HepG2 (cell line): ENCODE results near the gene TLR9. TPM values are rescaled to one million over a fixed set of nuclear protein-coding genes. Genes with fewer than 3 reads are reported as not detected.

ENCODE experiments used
- HOMEZ ChIP-seq: IDR thresholded peaks from 2 replicates; pipeline ENCODE4 v1.6.1; 2016; ENCODE audit warnings: low read depth
- KAT7 ChIP-seq: IDR thresholded peaks from 2 replicates; pipeline ENCODE4 v1.6.1; 2018; ENCODE audit warnings: borderline replicate concordance, missing compliant biosample characterization
- NCOA5 ChIP-seq: sonication (generic); formaldehyde crosslinking; IDR thresholded peaks from 2 replicates; pipeline ENCODE4 v1.4.0; 2020; ENCODE audit warnings: missing genetic modification reagents
- NR2F1 ChIP-seq, 2 experiments: fragments of 450-650 bp in 1 of 2; formaldehyde crosslinking in 1 of 2; IDR thresholded peaks; 2 replicates each; pipeline versions ENCODE4 v1.5.0 to v1.6.1; 2016 to 2020; ENCODE audit warnings: mild to moderate bottlenecking in 1 of 2, missing compliant biosample characterization in 1 of 2, missing genetic modification reagents in 1 of 2, moderate library complexity in 1 of 2
- RBM22 ChIP-seq: fragments of 200-400 bp; formaldehyde crosslinking; optimal IDR thresholded peaks from 2 replicates; pipeline ENCODE3; 2017; ENCODE audit warnings: mild to moderate bottlenecking, low read length, moderate library complexity
- U2AF2 ChIP-seq: fragments of 200-400 bp; formaldehyde crosslinking; IDR thresholded peaks from 2 replicates; pipeline ENCODE4 v1.6.1; 2017; ENCODE audit warnings: low read depth, mild to moderate bottlenecking, low read length
- ZMAT3 ChIP-seq: sonication (generic); formaldehyde crosslinking; conservative IDR thresholded peaks from 2 replicates; pipeline ENCODE4 v1.7.0; 2021; ENCODE audit warnings: missing genetic modification reagents
- ZNF710 ChIP-seq: sonication (generic); formaldehyde crosslinking; IDR thresholded peaks from 2 replicates; pipeline ENCODE4 v1.5.0; 2020; ENCODE audit warnings: mild to moderate bottlenecking, missing genetic modification reagents, borderline replicate concordance
- polyA plus RNA-seq, 8 experiments: library from polyadenylated mRNA; depleted of rRNA in 3 of 8; stranded (reverse) in 7 of 8; unstranded in 1 of 8; fragments of >200 nt; fragmentation: Illumina TruSeq in 4 of 8; extraction: Trizol in 4 of 8; gene quantifications; 2 replicates each; pipeline versions ENCODE4 v1.2.1 to v1.2.3, GENCODE V29; 2011 to 2016; ENCODE audit warnings: low read depth in 4 of 8, missing spikeins in 1 of 8, mixed read lengths in 1 of 8; ENCODE audit not compliant: insufficient read depth in 1 of 8
- total RNA-seq, 5 experiments: library from RNA; depleted of rRNA; stranded (reverse); fragments of >200 nt; fragmentation: Illumina TruSeq; extraction: Trizol; gene quantifications; 2 replicates each; pipeline ENCODE4 v1.2.3, GENCODE V29; 2016; ENCODE audit warnings: low read depth in 1 of 5
- TF ChIP-seq, protein P1 (sequence below): sonication (generic); formaldehyde crosslinking; conservative IDR thresholded peaks from 2 replicates; pipeline ENCODE4 v1.8.0; 2022; ENCODE audit warnings: mild to moderate bottlenecking, moderate library complexity, missing genetic modification reagents
- TF ChIP-seq, protein P2 (sequence below): sonication (generic); IDR thresholded peaks from 2 replicates; pipeline ENCODE4 v1.6.1; 2016; ENCODE audit warnings: low read depth, borderline replicate concordance
- TF ChIP-seq, protein P3 (sequence below): sonication (generic); formaldehyde crosslinking; IDR thresholded peaks from 2 replicates; pipeline ENCODE4 v1.4.0; 2020; ENCODE audit warnings: missing genetic modification reagents
- TF ChIP-seq, protein P4 (sequence below): sonication (generic); formaldehyde crosslinking; IDR thresholded peaks from 2 replicates; pipeline ENCODE4 v1.4.0; 2020; ENCODE audit warnings: missing genetic modification reagents
- TF ChIP-seq, protein P5 (sequence below): sonication (generic); formaldehyde crosslinking; IDR thresholded peaks from 2 replicates; pipeline ENCODE4 v1.5.0; 2020; ENCODE audit warnings: mild to moderate bottlenecking, missing genetic modification reagents
- TF ChIP-seq, protein P6 (sequence below): sonication (generic); formaldehyde crosslinking; IDR thresholded peaks from 2 replicates; pipeline ENCODE4 v1.4.0; 2020; ENCODE audit warnings: missing genetic modification reagents

TLR9 gene
- total and polyA plus RNA-seq, 2 of the 13 experiments (the other 11 are each of a cell fraction or from before 2014, with no cell fraction given) = not detected

GRCh38 chr3:52220380-52221026, 4.9 kb downstream of the TLR9 start (continued):
- TF ChIP-seq, protein P1, sequence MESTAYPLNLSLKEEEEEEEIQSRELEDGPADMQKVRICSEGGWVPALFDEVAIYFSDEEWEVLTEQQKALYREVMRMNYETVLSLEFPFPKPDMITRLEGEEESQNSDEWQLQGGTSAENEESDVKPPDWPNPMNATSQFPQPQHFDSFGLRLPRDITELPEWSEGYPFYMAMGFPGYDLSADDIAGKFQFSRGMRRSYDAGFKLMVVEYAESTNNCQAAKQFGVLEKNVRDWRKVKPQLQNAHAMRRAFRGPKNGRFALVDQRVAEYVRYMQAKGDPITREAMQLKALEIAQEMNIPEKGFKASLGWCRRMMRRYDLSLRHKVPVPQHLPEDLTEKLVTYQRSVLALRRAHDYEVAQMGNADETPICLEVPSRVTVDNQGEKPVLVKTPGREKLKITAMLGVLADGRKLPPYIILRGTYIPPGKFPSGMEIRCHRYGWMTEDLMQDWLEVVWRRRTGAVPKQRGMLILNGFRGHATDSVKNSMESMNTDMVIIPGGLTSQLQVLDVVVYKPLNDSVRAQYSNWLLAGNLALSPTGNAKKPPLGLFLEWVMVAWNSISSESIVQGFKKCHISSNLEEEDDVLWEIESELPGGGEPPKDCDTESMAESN (CRISPR knock-in tag) = no peak
- TF ChIP-seq, protein P2, sequence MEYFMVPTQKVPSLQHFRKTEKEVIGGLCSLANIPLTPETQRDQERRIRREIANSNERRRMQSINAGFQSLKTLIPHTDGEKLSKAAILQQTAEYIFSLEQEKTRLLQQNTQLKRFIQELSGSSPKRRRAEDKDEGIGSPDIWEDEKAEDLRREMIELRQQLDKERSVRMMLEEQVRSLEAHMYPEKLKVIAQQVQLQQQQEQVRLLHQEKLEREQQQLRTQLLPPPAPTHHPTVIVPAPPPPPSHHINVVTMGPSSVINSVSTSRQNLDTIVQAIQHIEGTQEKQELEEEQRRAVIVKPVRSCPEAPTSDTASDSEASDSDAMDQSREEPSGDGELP = no peak
- TF ChIP-seq ZNF710 (CRISPR knock-in tag) = peak; percentile 60; the same call in 1 of the 2 replicates
- TF ChIP-seq NR2F1 (CRISPR knock-in tag; IDR thresholded peaks at IDR 0.05) = no peak
- TF ChIP-seq, protein P3, sequence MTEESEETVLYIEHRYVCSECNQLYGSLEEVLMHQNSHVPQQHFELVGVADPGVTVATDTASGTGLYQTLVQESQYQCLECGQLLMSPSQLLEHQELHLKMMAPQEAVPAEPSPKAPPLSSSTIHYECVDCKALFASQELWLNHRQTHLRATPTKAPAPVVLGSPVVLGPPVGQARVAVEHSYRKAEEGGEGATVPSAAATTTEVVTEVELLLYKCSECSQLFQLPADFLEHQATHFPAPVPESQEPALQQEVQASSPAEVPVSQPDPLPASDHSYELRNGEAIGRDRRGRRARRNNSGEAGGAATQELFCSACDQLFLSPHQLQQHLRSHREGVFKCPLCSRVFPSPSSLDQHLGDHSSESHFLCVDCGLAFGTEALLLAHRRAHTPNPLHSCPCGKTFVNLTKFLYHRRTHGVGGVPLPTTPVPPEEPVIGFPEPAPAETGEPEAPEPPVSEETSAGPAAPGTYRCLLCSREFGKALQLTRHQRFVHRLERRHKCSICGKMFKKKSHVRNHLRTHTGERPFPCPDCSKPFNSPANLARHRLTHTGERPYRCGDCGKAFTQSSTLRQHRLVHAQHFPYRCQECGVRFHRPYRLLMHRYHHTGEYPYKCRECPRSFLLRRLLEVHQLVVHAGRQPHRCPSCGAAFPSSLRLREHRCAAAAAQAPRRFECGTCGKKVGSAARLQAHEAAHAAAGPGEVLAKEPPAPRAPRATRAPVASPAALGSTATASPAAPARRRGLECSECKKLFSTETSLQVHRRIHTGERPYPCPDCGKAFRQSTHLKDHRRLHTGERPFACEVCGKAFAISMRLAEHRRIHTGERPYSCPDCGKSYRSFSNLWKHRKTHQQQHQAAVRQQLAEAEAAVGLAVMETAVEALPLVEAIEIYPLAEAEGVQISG (CRISPR knock-in tag) = no peak
- TF ChIP-seq RBM22 = no peak
- no peak for TF ChIP-seq KAT7 (CRISPR knock-in tag)
- no peak for TF ChIP-seq NCOA5 (CRISPR knock-in tag)
- TF ChIP-seq HOMEZ (CRISPR knock-in tag) = 0 out of 2 replicates have a peak, but pooled peaks have one; percentile 20
- TF ChIP-seq, protein P4, sequence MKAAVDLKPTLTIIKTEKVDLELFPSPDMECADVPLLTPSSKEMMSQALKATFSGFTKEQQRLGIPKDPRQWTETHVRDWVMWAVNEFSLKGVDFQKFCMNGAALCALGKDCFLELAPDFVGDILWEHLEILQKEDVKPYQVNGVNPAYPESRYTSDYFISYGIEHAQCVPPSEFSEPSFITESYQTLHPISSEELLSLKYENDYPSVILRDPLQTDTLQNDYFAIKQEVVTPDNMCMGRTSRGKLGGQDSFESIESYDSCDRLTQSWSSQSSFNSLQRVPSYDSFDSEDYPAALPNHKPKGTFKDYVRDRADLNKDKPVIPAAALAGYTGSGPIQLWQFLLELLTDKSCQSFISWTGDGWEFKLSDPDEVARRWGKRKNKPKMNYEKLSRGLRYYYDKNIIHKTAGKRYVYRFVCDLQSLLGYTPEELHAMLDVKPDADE (CRISPR knock-in tag) = no peak
- TF ChIP-seq U2AF2 = no peak
- TF ChIP-seq, protein P5, sequence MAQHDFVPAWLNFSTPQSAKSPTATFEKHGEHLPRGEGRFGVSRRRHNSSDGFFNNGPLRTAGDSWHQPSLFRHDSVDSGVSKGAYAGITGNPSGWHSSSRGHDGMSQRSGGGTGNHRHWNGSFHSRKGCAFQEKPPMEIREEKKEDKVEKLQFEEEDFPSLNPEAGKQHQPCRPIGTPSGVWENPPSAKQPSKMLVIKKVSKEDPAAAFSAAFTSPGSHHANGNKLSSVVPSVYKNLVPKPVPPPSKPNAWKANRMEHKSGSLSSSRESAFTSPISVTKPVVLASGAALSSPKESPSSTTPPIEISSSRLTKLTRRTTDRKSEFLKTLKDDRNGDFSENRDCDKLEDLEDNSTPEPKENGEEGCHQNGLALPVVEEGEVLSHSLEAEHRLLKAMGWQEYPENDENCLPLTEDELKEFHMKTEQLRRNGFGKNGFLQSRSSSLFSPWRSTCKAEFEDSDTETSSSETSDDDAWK = no peak
- TF ChIP-seq ZMAT3 (CRISPR knock-in tag) = no peak
- TF ChIP-seq, protein P6, sequence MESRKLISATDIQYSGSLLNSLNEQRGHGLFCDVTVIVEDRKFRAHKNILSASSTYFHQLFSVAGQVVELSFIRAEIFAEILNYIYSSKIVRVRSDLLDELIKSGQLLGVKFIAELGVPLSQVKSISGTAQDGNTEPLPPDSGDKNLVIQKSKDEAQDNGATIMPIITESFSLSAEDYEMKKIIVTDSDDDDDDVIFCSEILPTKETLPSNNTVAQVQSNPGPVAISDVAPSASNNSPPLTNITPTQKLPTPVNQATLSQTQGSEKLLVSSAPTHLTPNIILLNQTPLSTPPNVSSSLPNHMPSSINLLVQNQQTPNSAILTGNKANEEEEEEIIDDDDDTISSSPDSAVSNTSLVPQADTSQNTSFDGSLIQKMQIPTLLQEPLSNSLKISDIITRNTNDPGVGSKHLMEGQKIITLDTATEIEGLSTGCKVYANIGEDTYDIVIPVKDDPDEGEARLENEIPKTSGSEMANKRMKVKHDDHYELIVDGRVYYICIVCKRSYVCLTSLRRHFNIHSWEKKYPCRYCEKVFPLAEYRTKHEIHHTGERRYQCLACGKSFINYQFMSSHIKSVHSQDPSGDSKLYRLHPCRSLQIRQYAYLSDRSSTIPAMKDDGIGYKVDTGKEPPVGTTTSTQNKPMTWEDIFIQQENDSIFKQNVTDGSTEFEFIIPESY (CRISPR knock-in tag) = peak; percentile 55; the same call in 1 of the 2 replicates
